Measurements from ENCODE around the gene KLHDC7B.

- TF ChIP-seq POLR2A (IDR thresholded peaks at IDR 0.05) (peak; percentile 31 to 69), CTCF (IDR thresholded peaks at IDR 0.05) (peak in 1 of 5 experiments; percentile 9)
These were observed 15.7 kb upstream of the KLHDC7B start, which contains the start of gene TYMP for GRCh38 chr22:50529897-50530579.

All from tibial nerve (tissue), 3 donors.